Testis (tissue), 3 donors: ENCODE results near the gene C5orf47. TPM values are rescaled to one million over a fixed set of nuclear protein-coding genes. Genes with fewer than 3 reads are reported as not detected.

Source experiments
- DNase-seq: peaks from one replicate; pipeline ENCODE4 v3.0.0-alpha.2; 2019
- H3K27ac ChIP-seq, 2 donors: fragments of 200-600 bp; sonication (generic); one replicate each; pipeline ENCODE4 v1.5.1; 2019
- H3K27me3 ChIP-seq: fragments of 200-600 bp; sonication (generic); one replicate; pipeline ENCODE4 v1.5.1; 2019
- H3K36me3 ChIP-seq: fragments of 200-600 bp; sonication (generic); one replicate; pipeline ENCODE4 v1.5.1; 2017; ENCODE audit warnings: low read depth; ENCODE audit errors: missing control alignments
- H3K4me1 ChIP-seq: fragments of 200-600 bp; sonication (generic); one replicate; pipeline ENCODE4 v1.5.1; 2019
- H3K4me3 ChIP-seq, 2 donors: fragments of 200-600 bp; sonication (generic); one replicate each; pipeline ENCODE4 v1.5.1; 2017 to 2019
- H3K9me3 ChIP-seq: fragments of 200-600 bp; sonication (generic); one replicate; pipeline ENCODE4 v1.5.1; 2017
- POLR2A ChIP-seq: fragments of 450-650 bp; IDR thresholded peaks from one replicate; pipeline ENCODE4 v1.6.1; 2017; ENCODE audit warnings: antibody characterized with exemption, mild to moderate bottlenecking, moderate library complexity
- WGBS, 2 donors: methylation state at CpG; one replicate each; pipeline ENCODE4 v1.1.5; 2018; 5-methylcytosine and 5-hydroxymethylcytosine counted together
- intact Hi-C: fragments of 100-400 bp; cut with DNase I; formaldehyde crosslinking; loops from one replicate; pipeline ENCODE4 v1.15.1; 2023; ENCODE audit warnings: low total_unique reads
- polyA plus RNA-seq: library from polyadenylated mRNA; stranded (reverse); fragments of 350-450 nt; fragmentation: Illumina TruSeq; extraction: RNeasy Lipid Tissue Mini Kit (QIAGEN cat#74804); gene quantifications from one replicate; pipeline ENCODE4 v1.2.3, GENCODE V29; 2014; ENCODE audit warnings: low read depth, low replicate concordance; ENCODE audit not compliant: insufficient read depth
- total RNA-seq, 2 donors: library from RNA; depleted of rRNA; stranded (reverse); fragments of >200 nt; gene quantifications; one replicate each; pipeline ENCODE4 v1.2.3, GENCODE V29; 2016
- TF ChIP-seq, protein P1 (sequence below), 3 experiments: fragments of 450-650 bp in 2 of 3; fragments of 200-600 bp in 1 of 3; sonication (generic) in 1 of 3; IDR thresholded peaks; one replicate each; pipeline ENCODE4 v1.5.1; 2016 to 2019; ENCODE audit warnings: antibody characterized with exemption in 3 of 3, mild to moderate bottlenecking in 2 of 3, moderate library complexity in 1 of 3

Gene C5orf47
- total and polyA plus RNA-seq, 3 donors from 2014 or later = 26.0 to 43.5 (median 29.0) TPM

DNA sequence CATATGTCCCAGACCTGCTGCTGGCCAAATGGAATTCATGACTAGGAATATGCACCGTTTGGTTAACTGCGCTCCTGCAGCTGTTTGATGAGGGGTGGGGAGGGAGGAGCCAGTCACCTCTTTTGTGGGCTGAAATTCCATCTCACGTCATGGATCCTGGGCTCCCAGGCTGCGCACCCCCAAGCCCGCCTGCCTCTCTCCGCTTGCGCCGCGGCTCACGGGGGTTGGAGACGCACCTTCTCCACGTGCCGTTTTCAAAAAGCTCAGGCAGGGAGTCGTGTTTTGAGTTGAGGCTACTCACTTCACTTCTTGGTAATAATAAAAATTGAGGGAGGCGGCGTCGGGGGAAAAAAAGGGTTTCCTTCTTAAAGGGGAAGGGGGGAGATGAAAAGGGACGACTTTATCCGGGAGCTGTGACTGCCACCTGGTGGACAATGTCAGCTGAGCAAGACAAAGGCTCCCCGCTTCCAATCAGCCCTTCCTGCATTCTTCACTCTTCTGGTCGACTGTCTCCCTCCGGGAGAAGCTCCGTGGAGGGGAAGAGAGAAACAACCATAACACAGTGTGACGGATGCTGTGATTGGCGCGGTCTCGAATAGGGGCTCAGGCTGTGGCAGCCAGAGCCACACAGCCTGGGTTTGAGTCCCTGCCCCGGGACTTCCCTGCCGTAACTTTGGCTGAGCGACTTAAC lies 15.9 kb upstream of the C5orf47 start:
- Histone ChIP-seq H3K4me3 (peak overlapping the region; percentile 32 to 57), H3K4me1 (no peaks in the 10 kb centered on the region), H3K27me3 (no peaks in the 10 kb centered on the region), H3K9me3 (no peaks in the 10 kb centered on the region), H3K36me3 (no peaks in the 10 kb centered on the region), H3K27ac (no peak overlapping the region)
- TF ChIP-seq, protein P1, sequence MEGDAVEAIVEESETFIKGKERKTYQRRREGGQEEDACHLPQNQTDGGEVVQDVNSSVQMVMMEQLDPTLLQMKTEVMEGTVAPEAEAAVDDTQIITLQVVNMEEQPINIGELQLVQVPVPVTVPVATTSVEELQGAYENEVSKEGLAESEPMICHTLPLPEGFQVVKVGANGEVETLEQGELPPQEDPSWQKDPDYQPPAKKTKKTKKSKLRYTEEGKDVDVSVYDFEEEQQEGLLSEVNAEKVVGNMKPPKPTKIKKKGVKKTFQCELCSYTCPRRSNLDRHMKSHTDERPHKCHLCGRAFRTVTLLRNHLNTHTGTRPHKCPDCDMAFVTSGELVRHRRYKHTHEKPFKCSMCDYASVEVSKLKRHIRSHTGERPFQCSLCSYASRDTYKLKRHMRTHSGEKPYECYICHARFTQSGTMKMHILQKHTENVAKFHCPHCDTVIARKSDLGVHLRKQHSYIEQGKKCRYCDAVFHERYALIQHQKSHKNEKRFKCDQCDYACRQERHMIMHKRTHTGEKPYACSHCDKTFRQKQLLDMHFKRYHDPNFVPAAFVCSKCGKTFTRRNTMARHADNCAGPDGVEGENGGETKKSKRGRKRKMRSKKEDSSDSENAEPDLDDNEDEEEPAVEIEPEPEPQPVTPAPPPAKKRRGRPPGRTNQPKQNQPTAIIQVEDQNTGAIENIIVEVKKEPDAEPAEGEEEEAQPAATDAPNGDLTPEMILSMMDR (IDR thresholded peaks at IDR 0.05) = peak; percentile 83 to 95 (median 94)
- no peak for TF ChIP-seq POLR2A
- intact Hi-C loops = loop anchor here (5.0 kb wide), 1 partner anchor 356 kb away; the partner anchor contains the start of gene BOD1
- 0 to 2% methylated on average over 13 to 30 of the region's 30 CpGs for WGBS, 2 donors
- DNase-seq = peak; percentile 94

DNA sequence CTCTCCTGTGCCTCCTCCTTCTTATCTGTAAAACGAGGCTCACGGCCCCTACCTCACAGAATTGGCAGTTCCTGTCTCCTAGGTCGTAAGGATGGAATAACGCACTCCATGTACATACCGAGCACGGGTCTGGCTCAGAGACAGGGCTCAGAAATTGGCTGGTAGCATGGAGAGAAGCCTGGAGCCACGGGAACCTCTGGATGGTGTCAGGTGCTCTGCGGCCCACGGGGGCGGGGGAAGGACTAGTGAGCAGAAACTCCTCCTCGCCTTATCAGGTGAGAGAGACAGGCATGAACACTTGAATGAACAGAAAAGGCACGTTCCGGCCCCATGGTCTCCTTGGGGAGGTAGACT lies 15.4 kb upstream of the C5orf47 start:
- no peaks in the 10 kb centered on the region for H3K27me3 ChIP-seq
- H3K9me3 ChIP-seq = no peaks in the 10 kb centered on the region
- WGBS, 2 donors = 4 to 5% methylated on average over 13 of the region's 13 CpGs
- TF ChIP-seq, protein P1 (IDR thresholded peaks at IDR 0.05) = no peak
- TF ChIP-seq POLR2A = no peak
- H3K36me3 ChIP-seq = no peaks in the 10 kb centered on the region
- intact Hi-C loops = loop anchor here (5.0 kb wide), 1 partner anchor 356 kb away; the partner anchor contains the start of gene BOD1
- DNase-seq = peak; percentile 56
- H3K27ac ChIP-seq = no peak overlapping the region
- peak overlapping the region; percentile 32 to 57 for H3K4me3 ChIP-seq
- no peaks in the 10 kb centered on the region for H3K4me1 ChIP-seq

DNA sequence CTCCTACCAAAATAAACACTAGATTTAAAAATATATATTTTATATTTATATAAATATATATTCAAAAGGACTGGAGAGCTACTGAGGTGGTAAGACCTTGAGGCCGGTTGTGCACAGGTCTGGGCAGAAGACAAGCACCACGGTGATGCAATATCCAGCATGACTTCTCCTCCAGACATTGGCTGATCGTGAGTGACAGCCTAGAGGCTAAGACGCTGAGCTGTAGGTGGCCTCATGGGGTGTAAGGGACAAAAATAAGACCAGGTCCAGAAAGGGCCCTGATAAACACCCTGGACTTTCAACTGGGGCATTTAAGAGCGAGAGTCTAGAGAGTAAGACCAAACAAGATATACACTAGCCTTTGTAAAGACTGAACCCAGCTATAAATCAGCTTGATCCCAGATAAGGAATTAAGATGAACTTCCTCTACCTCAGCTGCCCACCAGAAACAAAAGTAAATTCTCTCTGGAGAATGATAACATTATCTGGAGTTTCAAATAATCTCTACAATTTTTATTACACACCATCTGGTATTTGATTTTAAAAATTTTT lies 14.2 kb upstream of the C5orf47 start:
- Histone ChIP-seq H3K27ac (no peak overlapping the region), H3K36me3 (no peaks in the 10 kb centered on the region), H3K4me3 (no peak overlapping the region), H3K4me1 (no peaks in the 10 kb centered on the region), H3K27me3 (no peaks in the 10 kb centered on the region), H3K9me3 (no peaks in the 10 kb centered on the region)
- DNase-seq = no peak
- TF ChIP-seq, protein P1 (IDR thresholded peaks at IDR 0.05) = no peak
- TF ChIP-seq POLR2A = no peak
- intact Hi-C loops = loop anchor here (5.0 kb wide), 1 partner anchor 357 kb away; the partner anchor contains the start of gene BOD1
- 63 to 69% methylated on average over 5 of the region's 5 CpGs for WGBS, 2 donors

DNA sequence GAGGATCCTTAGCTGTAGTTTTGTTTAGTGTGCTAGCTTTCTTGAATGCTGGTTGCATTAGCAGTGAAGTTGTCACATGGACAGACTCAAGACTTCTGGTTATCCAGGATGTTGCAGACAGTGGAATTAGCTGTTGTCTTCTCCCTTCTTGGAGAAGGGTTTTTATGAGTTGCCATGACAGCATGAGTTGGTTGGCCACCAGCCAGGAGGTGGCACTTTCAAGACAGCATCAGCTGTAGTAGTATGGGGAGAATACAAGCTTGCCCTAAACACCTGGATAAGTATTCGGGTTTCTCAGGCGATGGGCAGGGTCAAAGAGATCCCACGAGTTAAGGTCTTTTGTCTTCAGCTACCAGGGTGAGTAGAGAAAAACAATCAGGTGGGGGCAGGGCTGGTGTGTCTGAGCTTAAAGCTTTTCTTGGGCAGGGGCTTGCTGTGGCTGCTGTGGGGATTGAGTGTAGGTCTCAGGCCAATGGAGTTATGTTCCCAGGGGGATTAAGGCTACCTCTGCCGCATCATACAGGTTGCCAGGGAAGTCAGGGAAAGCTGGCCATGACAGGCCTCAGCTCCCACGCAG lies 7.7 kb upstream of the C5orf47 start:
- no peak overlapping the region for H3K4me3 ChIP-seq
- no peaks in the 10 kb centered on the region for H3K9me3 ChIP-seq
- intact Hi-C loops = no loop called here
- no peaks in the 10 kb centered on the region for H3K27me3 ChIP-seq
- TF ChIP-seq POLR2A = no peak
- TF ChIP-seq, protein P1 (IDR thresholded peaks at IDR 0.05) = no peak
- H3K27ac ChIP-seq = no peak overlapping the region
- DNase-seq = no peak
- H3K36me3 ChIP-seq = no peaks in the 10 kb centered on the region
- H3K4me1 ChIP-seq = no peaks in the 10 kb centered on the region
- WGBS, 2 donors = 69 to 71% methylated on average over 5 of the region's 5 CpGs
